Lower leg skin (tissue), 4 donors: ENCODE data around the gene TOMM7. TPM values are rescaled to one million over a fixed set of nuclear protein-coding genes. Genes with fewer than 3 reads are reported as not detected.
"Not testable (repeated sequence)": the region's sequence is repeated elsewhere in the genome, so short reads cannot be mapped to it uniquely, and the experiment has no call there.

Experiments used
- DNase-seq, 2 donors: peaks; one replicate each; pipeline ENCODE4 v3.0.0-alpha.2; 2019; ENCODE audit warnings: low spot score in 2 of 2
- H3K4me3 ChIP-seq: fragments of 200-600 bp; sonication (generic); 2 replicates; pipeline ENCODE4 v1.5.1; 2017; ENCODE audit warnings: mild to moderate bottlenecking, low read depth; ENCODE audit not compliant: poor library complexity, severe bottlenecking
- CTCF ChIP-seq, 3 donors: fragments of 450-650 bp; IDR thresholded peaks; one replicate each; pipeline ENCODE4 v1.5.1; 2016; ENCODE audit warnings: antibody characterized with exemption in 3 of 3, mild to moderate bottlenecking in 3 of 3, moderate library complexity in 2 of 3
- POLR2A ChIP-seq, 2 donors: fragments of 450-650 bp; IDR thresholded peaks; one replicate each; pipeline ENCODE4 v1.6.1; 2016 to 2017; ENCODE audit warnings: antibody characterized with exemption in 2 of 2, mild to moderate bottlenecking in 1 of 2, moderate library complexity in 1 of 2
- WGBS, 2 donors: methylation state at CpG; one replicate each; pipeline ENCODE4 v1.1.5; 2018; 5-methylcytosine and 5-hydroxymethylcytosine counted together
- intact Hi-C: fragments of 100-400 bp; cut with DNase I; formaldehyde crosslinking; loops from one replicate; pipeline ENCODE4 v1.15.0; 2023; ENCODE audit warnings: low total_unique reads
- total RNA-seq, 4 donors: library from RNA; depleted of rRNA; stranded (reverse); fragments of >200 nt; gene quantifications; one replicate each; pipeline ENCODE4 v1.1.0, GENCODE V29; 2016

Gene TOMM7
- total RNA-seq, 4 donors from 2014 or later = 144 to 360 (median 193) TPM

- intact Hi-C loops = no loop called here
- TF ChIP-seq CTCF (IDR thresholded peaks at IDR 0.05) = no peak
- TF ChIP-seq POLR2A (IDR thresholded peaks at IDR 0.05) = no peak
- no peak overlapping the region for H3K4me3 ChIP-seq
- WGBS, 2 donors = 84 to 86% methylated on average over 6 of the region's 6 CpGs
- DNase-seq = no peak
Observed at GRCh38 chr7:22808140-22808539, 14.5 kb downstream of the TOMM7 start.

GRCh38 chr7:22806752-22807151 lies 15.9 kb downstream of the TOMM7 start:
- no peak for DNase-seq
- no peak overlapping the region for H3K4me3 ChIP-seq
- intact Hi-C loops = no loop called here
- TF ChIP-seq CTCF (IDR thresholded peaks at IDR 0.05) = no peak
- WGBS, 2 donors = 92 to 93% methylated on average over 4 of the region's 4 CpGs

- no peak for DNase-seq
- no peak for TF ChIP-seq CTCF (IDR thresholded peaks at IDR 0.05)
- no peak for TF ChIP-seq POLR2A (IDR thresholded peaks at IDR 0.05)
- intact Hi-C loops = no loop called here
- WGBS, 2 donors = 91 to 93% methylated on average over 2 of the region's 2 CpGs
- H3K4me3 ChIP-seq = no peak overlapping the region
Observed at GRCh38 chr7:22805227-22805626, 17.4 kb downstream of the TOMM7 start.

- intact Hi-C loops, DNase-seq, H3K4me3 ChIP-seq: not testable (repeated sequence)
- 76 to 89% methylated on average over 4 of the region's 4 CpGs for WGBS, 2 donors
Observed at GRCh38 chr7:22802831-22803230, 19.8 kb downstream of the TOMM7 start.

- 92% methylated on average over 4 of the region's 4 CpGs for WGBS, 2 donors
- intact Hi-C loops = no loop called here
- DNase-seq = no peak
- TF ChIP-seq CTCF (IDR thresholded peaks at IDR 0.05) (no peak), POLR2A (IDR thresholded peaks at IDR 0.05) (no peak)
- H3K4me3 ChIP-seq = no peak overlapping the region
Observed at GRCh38 chr7:22802426-22802825, 20.2 kb downstream of the TOMM7 start.

- intact Hi-C loops = no loop called here
- WGBS, 2 donors = 95 to 97% methylated on average over 4 of the region's 4 CpGs
- no peak overlapping the region for H3K4me3 ChIP-seq
- DNase-seq = no peak
- no peak for TF ChIP-seq POLR2A (IDR thresholded peaks at IDR 0.05)
- no peak for TF ChIP-seq CTCF (IDR thresholded peaks at IDR 0.05)
Observed at GRCh38 chr7:22801912-22802311, 20.7 kb downstream of the TOMM7 start.
